Tibial artery (tissue), 4 donors: Measurements from ENCODE around the gene HPGD.
"Not testable (repeated sequence)": the region's sequence is repeated elsewhere in the genome, so short reads cannot be mapped to it uniquely, and the experiment has no call there.

ENCODE experiments used
- DNase-seq, 2 donors: peaks; one replicate each; pipeline ENCODE4 v3.0.0-alpha.2; 2019
- H3K27ac ChIP-seq, 2 donors: fragments of 200-600 bp; sonication (generic) in 1 of 2; 1 replicate in 1 of 2; 2 replicates in 1 of 2; pipeline ENCODE4 v1.5.1; 2018 to 2019; ENCODE audit warnings: mild to moderate bottlenecking in 1 of 2
- H3K27me3 ChIP-seq, 2 donors: fragments of 200-600 bp; sonication (generic) in 1 of 2; one replicate each; pipeline versions ENCODE4 v1.5.1 to v1.6.0; 2016 to 2019
- H3K36me3 ChIP-seq, 3 donors: fragments of 200-600 bp; sonication (generic) in 2 of 3; one replicate each; pipeline ENCODE4 v1.5.1; 2016 to 2019; ENCODE audit warnings: mild to moderate bottlenecking in 2 of 3
- H3K4me1 ChIP-seq, 4 donors: fragments of 200-600 bp; sonication (generic) in 2 of 4; 1 replicate in 3 of 4; 2 replicates in 1 of 4; pipeline ENCODE4 v1.5.1; 2016 to 2019
- H3K4me3 ChIP-seq, 2 donors: fragments of 200-600 bp; sonication (generic) in 1 of 2; 1 replicate in 1 of 2; 2 replicates in 1 of 2; pipeline ENCODE4 v1.5.1; 2018 to 2019; ENCODE audit warnings: mild to moderate bottlenecking in 2 of 2
- H3K9me3 ChIP-seq, 3 donors: fragments of 200-600 bp; sonication (generic) in 1 of 3; one replicate each; pipeline ENCODE4 v1.5.1; 2016 to 2019
- intact Hi-C: fragments of 100-400 bp; cut with DNase I; formaldehyde crosslinking; loops from one replicate; pipeline ENCODE4 v1.15.0; 2023; ENCODE audit warnings: low total_unique reads
- TF ChIP-seq, protein P1 (sequence below), 2 experiments: fragments of 200-600 bp in 1 of 2; fragments of 450-650 bp in 1 of 2; IDR thresholded peaks; one replicate each; pipeline ENCODE4 v1.5.1; 2017 to 2019; ENCODE audit warnings: antibody characterized with exemption in 2 of 2, mild to moderate bottlenecking in 1 of 2, moderate library complexity in 1 of 2

Gene HPGD

DNA sequence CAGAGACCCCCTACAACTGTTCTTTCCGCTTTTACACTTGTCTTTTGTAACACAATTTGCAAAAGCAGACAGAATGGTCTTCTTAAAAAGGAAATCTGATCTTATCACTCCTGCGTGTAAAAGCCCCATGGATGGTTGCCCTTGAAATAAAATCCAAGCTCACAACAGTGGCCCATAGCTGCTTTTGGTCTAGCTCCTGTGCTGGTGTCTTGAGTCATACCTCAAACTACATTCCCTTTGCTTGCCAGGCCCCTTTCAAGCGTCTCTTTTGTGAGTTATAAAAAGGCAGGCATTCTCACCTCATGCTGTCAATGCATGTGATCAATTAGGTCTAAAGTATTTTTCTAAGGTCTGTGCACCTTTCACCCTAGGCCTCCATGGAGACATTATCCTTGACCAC lies 27.6 kb downstream of the HPGD start:
- Histone ChIP-seq H3K27me3 (no peaks in the 10 kb centered on the region), H3K4me3 (no peak overlapping the region), H3K9me3 (no peaks in the 10 kb centered on the region), H3K36me3 (no peaks in the 10 kb centered on the region), H3K27ac (no peak overlapping the region), H3K4me1 (peaks cover 0 to 4% (median 0%) of the 10 kb centered on the region in 4 donors)
- intact Hi-C loops, result no loop called here
- DNase-seq, result no peak
- TF ChIP-seq, protein P1, sequence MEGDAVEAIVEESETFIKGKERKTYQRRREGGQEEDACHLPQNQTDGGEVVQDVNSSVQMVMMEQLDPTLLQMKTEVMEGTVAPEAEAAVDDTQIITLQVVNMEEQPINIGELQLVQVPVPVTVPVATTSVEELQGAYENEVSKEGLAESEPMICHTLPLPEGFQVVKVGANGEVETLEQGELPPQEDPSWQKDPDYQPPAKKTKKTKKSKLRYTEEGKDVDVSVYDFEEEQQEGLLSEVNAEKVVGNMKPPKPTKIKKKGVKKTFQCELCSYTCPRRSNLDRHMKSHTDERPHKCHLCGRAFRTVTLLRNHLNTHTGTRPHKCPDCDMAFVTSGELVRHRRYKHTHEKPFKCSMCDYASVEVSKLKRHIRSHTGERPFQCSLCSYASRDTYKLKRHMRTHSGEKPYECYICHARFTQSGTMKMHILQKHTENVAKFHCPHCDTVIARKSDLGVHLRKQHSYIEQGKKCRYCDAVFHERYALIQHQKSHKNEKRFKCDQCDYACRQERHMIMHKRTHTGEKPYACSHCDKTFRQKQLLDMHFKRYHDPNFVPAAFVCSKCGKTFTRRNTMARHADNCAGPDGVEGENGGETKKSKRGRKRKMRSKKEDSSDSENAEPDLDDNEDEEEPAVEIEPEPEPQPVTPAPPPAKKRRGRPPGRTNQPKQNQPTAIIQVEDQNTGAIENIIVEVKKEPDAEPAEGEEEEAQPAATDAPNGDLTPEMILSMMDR (IDR thresholded peaks at IDR 0.05), result no peak

DNA sequence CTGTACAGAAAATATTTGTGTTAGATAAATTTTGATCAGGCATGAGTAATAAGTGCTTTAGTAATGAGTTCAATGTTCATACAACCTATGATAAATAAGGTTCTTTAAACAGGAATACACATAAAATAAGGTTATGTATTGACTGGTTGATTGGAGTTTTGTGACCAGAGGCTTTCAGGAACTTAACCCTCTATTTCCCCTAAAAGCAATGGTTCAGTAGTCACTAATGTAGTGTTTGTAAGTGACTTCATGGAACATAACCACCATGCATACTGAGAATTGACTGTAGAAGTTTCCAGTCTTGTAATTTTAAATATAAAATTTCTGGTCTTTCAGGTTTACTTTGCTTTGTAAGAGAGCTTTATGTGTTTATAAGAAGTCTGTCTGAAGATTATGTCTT lies 28.1 kb downstream of the HPGD start:
- Histone ChIP-seq H3K4me3 (no peak overlapping the region), H3K9me3 (no peaks in the 10 kb centered on the region), H3K27ac (no peak overlapping the region), H3K4me1 (peaks cover 0 to 4% (median 0%) of the 10 kb centered on the region in 4 donors), H3K27me3 (no peaks in the 10 kb centered on the region), H3K36me3 (no peaks in the 10 kb centered on the region)
- intact Hi-C loops, result no loop called here
- TF ChIP-seq, protein P1 (IDR thresholded peaks at IDR 0.05), result no peak
- DNase-seq, result no peak

DNA sequence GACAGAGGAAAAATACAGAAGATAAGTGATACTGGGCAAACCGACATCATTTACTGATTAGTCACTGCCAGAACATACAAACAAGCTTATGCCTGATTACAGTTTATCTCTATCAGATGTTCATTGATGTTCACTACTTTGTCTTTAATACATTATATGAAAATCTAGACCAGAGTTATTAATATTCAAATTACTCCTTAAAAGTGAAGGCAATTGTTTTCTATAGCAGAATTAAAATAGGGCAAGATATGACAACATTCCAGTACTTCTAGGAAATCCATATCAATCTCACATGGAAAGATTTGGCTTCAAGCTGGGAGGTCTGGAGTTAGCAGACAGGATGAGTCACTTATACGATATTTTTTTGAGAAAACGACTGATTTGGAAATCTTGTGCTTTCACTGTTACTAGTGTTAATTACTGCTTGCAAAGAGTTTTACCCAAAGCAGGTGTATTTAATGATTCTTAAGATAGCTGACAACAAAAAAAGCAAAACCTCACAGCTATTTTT lies 31.8 kb downstream of the HPGD start:
- Histone ChIP-seq H3K36me3 (no peaks in the 10 kb centered on the region), H3K27ac (no peak overlapping the region), H3K4me1 (peaks cover 0 to 4% (median 0%) of the 10 kb centered on the region in 4 donors), H3K4me3 (no peak overlapping the region), H3K9me3 (no peaks in the 10 kb centered on the region), H3K27me3 (no peaks in the 10 kb centered on the region)
- TF ChIP-seq, protein P1 (IDR thresholded peaks at IDR 0.05), result no peak
- no peak for DNase-seq
- intact Hi-C loops, result no loop called here

DNA sequence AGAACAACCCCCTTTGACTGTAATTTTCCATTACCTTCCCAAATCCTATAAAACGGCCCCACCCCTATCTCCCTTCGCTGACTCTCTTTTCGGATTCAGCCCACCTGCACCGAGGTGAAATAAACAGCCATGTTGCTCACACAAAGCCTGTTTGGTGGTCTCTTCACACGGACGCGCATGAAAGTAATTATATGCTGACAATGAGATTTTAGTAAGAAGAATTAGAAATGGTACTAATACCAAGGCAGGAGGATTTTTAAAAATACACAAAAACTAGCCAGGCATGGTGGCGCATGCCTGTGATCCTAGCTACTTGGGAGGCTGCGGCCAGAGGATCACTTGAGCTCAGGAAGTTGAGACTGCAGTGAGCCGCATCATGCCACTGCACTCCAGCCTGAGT lies 33.9 kb downstream of the HPGD start:
- H3K4me1 ChIP-seq, DNase-seq, H3K9me3 ChIP-seq, H3K36me3 ChIP-seq, intact Hi-C loops, H3K27me3 ChIP-seq, H3K4me3 ChIP-seq, H3K27ac ChIP-seq: not testable (repeated sequence)

DNA sequence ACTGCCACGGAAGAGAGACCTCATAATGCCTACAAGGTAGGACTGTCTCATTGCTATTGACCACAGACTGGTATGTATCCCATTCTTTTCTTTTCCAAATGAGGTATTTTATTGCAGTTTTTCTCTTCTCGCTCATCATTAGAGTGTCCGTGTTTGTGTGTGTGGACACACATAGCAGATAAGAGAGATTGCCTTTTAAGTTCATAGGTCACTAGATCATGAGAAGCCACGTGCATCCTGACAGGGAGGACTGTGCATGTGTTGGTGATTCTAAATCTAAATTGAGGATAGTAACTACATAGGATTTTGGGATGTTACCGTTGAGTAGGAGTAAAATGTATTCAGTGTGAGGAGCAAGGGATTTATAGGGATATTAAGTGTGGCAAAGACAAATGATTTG lies 37.3 kb downstream of the HPGD start:
- Histone ChIP-seq H3K36me3 (no peaks in the 10 kb centered on the region), H3K4me3 (no peak overlapping the region), H3K9me3 (no peaks in the 10 kb centered on the region), H3K27me3 (no peaks in the 10 kb centered on the region), H3K27ac (no peak overlapping the region), H3K4me1 (no peaks in the 10 kb centered on the region)
- TF ChIP-seq, protein P1 (IDR thresholded peaks at IDR 0.05), result no peak
- DNase-seq, result no peak
- intact Hi-C loops, result no loop called here

DNA sequence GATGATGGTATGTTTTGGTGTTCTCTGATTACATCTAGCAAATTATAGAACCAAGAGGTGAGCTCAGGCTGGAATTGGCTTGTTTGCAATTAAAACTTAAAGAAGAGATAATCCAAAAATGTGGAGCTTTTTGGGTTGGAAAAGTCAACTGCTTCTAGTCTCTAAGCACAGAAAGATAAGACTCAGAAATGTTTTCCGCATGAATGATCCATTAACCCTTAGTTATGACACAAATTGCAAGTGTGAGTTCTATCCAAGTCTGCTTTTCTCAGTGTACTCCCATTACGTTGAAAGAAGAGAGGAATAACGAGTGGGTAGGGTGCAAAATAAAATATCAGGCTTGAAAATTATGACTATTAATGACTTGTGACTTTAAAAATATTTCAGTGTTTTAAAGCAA lies 38.5 kb downstream of the HPGD start:
- no peak overlapping the region for H3K4me3 ChIP-seq
- no peaks in the 10 kb centered on the region for H3K27me3 ChIP-seq
- no peak overlapping the region for H3K27ac ChIP-seq
- H3K9me3 ChIP-seq, result no peaks in the 10 kb centered on the region
- intact Hi-C loops, result no loop called here
- DNase-seq, result no peak
- H3K4me1 ChIP-seq, result no peaks in the 10 kb centered on the region
- H3K36me3 ChIP-seq, result no peaks in the 10 kb centered on the region
- TF ChIP-seq, protein P1 (IDR thresholded peaks at IDR 0.05), result no peak
